MM.1S (cell line): ENCODE data around the gene SMOC1.

Experiments used
- DNase-seq: peaks from one replicate; pipeline ENCODE4 v3.0.0-alpha.2; 2015
- H2AFZ ChIP-seq: fragments of 300-600 bp; sonication (generic); 2 replicates; pipeline ENCODE4 v1.6.0; 2016; ENCODE audit warnings: antibody characterized with exemption, low read length
- H3F3A ChIP-seq: fragments of 300-600 bp; sonication (generic); 2 replicates; pipeline ENCODE4 v1.6.1; 2016; ENCODE audit warnings: mild to moderate bottlenecking, antibody characterized with exemption, low read length, moderate library complexity, mixed read lengths; ENCODE audit not compliant: insufficient read depth
- H3K27ac ChIP-seq: fragments of 300-600 bp; sonication (generic); 2 replicates; pipeline ENCODE4 v1.5.1; 2016; ENCODE audit warnings: mild to moderate bottlenecking, low read length
- H3K27me3 ChIP-seq: fragments of 300-600 bp; sonication (generic); replicated peaks from 2 replicates; pipeline ENCODE4 v1.6.0; 2016; ENCODE audit warnings: low read length; ENCODE audit not compliant: insufficient read depth
- H3K36me3 ChIP-seq: fragments of 300-600 bp; sonication (generic); replicated peaks from 2 replicates; pipeline ENCODE4 v1.6.1; 2016; ENCODE audit warnings: mild to moderate bottlenecking, low read length, mixed read lengths; ENCODE audit not compliant: insufficient read depth
- H3K4me1 ChIP-seq: fragments of 300-600 bp; sonication (generic); 2 replicates; pipeline ENCODE4 v1.6.1; 2016; ENCODE audit warnings: low read length, mixed read lengths
- H3K4me2 ChIP-seq: fragments of 300-600 bp; sonication (generic); 2 replicates; pipeline ENCODE4 v1.6.0; 2016; ENCODE audit warnings: low read depth, low read length
- H3K4me3 ChIP-seq: fragments of 300-600 bp; sonication (generic); 2 replicates; pipeline ENCODE4 v1.5.1; 2016; ENCODE audit warnings: low read length, mixed read lengths
- H3K79me2 ChIP-seq: fragments of 300-600 bp; sonication (generic); 2 replicates; pipeline ENCODE4 v1.6.1; 2016; ENCODE audit warnings: mixed run types, low read length, mixed read lengths
- H3K9ac ChIP-seq: fragments of 300-600 bp; sonication (generic); 2 replicates; pipeline ENCODE4 v1.6.1; 2016; ENCODE audit warnings: low read length, mixed read lengths
- H3K9me2 ChIP-seq: fragments of 300-600 bp; sonication (generic); replicated peaks from 2 replicates; pipeline ENCODE4 v1.6.1; 2016; ENCODE audit warnings: mild to moderate bottlenecking, low read length, mixed read lengths; ENCODE audit not compliant: insufficient read depth
- H3K9me3 ChIP-seq: fragments of 300-600 bp; sonication (generic); replicated peaks from 2 replicates; pipeline ENCODE4 v1.6.1; 2016; ENCODE audit warnings: mild to moderate bottlenecking, low read length, mixed read lengths; ENCODE audit not compliant: insufficient read depth
- H4K20me1 ChIP-seq: fragments of 300-600 bp; sonication (generic); 2 replicates; pipeline ENCODE4 v1.6.1; 2016; ENCODE audit warnings: mild to moderate bottlenecking, low read length, moderate library complexity, mixed read lengths; ENCODE audit not compliant: insufficient read depth
- CTCF ChIP-seq: fragments of 300-600 bp; sonication (generic); IDR thresholded peaks from 2 replicates; pipeline ENCODE4 v1.5.1; 2016; ENCODE audit warnings: antibody characterized with exemption, low read length, mixed read lengths
- EZH2 ChIP-seq: fragments of 300-600 bp; sonication (generic); optimal IDR thresholded peaks from 2 replicates; pipeline ENCODE3; 2017; ENCODE audit warnings: low read depth, mild to moderate bottlenecking, antibody characterized with exemption, low read length, mixed read lengths
- EZH2phosphoT487 ChIP-seq: fragments of 300-600 bp; sonication (generic); IDR thresholded peaks from 2 replicates; pipeline ENCODE4 v1.6.1; 2018; ENCODE audit warnings: antibody characterized with exemption, low read length

Gene SMOC1

GRCh38 chr14:69994002-69994401 lies 114.8 kb downstream of the SMOC1 start:
- H3K9me3 ChIP-seq: no peaks in the 10 kb centered on the region
- H3K4me3 ChIP-seq: no peak overlapping the region
- no peaks in the 10 kb centered on the region for H4K20me1 ChIP-seq
- H3K4me1 ChIP-seq: no peaks in the 10 kb centered on the region
- H3K27ac ChIP-seq: no peak overlapping the region
- no peaks in the 10 kb centered on the region for H3K79me2 ChIP-seq
- H2AFZ ChIP-seq: no peak overlapping the region
- no peak overlapping the region for H3K9ac ChIP-seq
- H3K36me3 ChIP-seq: no peaks in the 10 kb centered on the region
- H3K9me2 ChIP-seq: no peaks in the 10 kb centered on the region
- H3K27me3 ChIP-seq: no peaks in the 10 kb centered on the region
- no peaks in the 10 kb centered on the region for H3F3A ChIP-seq
- TF ChIP-seq EZH2: no peak
- TF ChIP-seq CTCF: no peak
- TF ChIP-seq EZH2phosphoT487: no peak
- no peak overlapping the region for H3K4me2 ChIP-seq
- no peak for DNase-seq

- H3K9ac ChIP-seq: no peak overlapping the region
- H3K4me2 ChIP-seq: no peak overlapping the region
- no peaks in the 10 kb centered on the region for H3K4me1 ChIP-seq
- H3K9me3 ChIP-seq: no peaks in the 10 kb centered on the region
- H3K36me3 ChIP-seq: no peaks in the 10 kb centered on the region
- H3K27ac ChIP-seq: no peak overlapping the region
- DNase-seq: no peak
- H3F3A ChIP-seq: no peaks in the 10 kb centered on the region
- no peak overlapping the region for H2AFZ ChIP-seq
- no peaks in the 10 kb centered on the region for H4K20me1 ChIP-seq
- no peaks in the 10 kb centered on the region for H3K79me2 ChIP-seq
- no peaks in the 10 kb centered on the region for H3K27me3 ChIP-seq
- no peak for TF ChIP-seq EZH2
- TF ChIP-seq CTCF: no peak
- no peak for TF ChIP-seq EZH2phosphoT487
- no peaks in the 10 kb centered on the region for H3K9me2 ChIP-seq
- no peak overlapping the region for H3K4me3 ChIP-seq
Observed at GRCh38 chr14:69996216-69996615, 117.0 kb downstream of the SMOC1 start.

GRCh38 chr14:69997849-69998248 lies 118.6 kb downstream of the SMOC1 start:
- Histone ChIP-seq H2AFZ (no peak overlapping the region), H3F3A (no peaks in the 10 kb centered on the region), H3K79me2 (no peaks in the 10 kb centered on the region), H3K4me3 (no peak overlapping the region), H3K27me3 (no peaks in the 10 kb centered on the region), H3K4me1 (no peaks in the 10 kb centered on the region), H3K9me3 (no peaks in the 10 kb centered on the region), H3K36me3 (no peaks in the 10 kb centered on the region), H4K20me1 (no peaks in the 10 kb centered on the region), H3K9me2 (no peaks in the 10 kb centered on the region), H3K4me2 (no peak overlapping the region), H3K9ac (no peak overlapping the region), H3K27ac (no peak overlapping the region)
- DNase-seq: no peak
- TF ChIP-seq CTCF (no peak), EZH2phosphoT487 (no peak), EZH2 (no peak)
